Thyroid gland (tissue), 4 donors: ENCODE data around the gene TNFSF15.

Experiments
- CTCF ChIP-seq, 6 experiments: fragments of 200-600 bp in 3 of 6; fragments of 450-650 bp in 3 of 6; sonication (generic) in 3 of 6; IDR thresholded peaks; one replicate each; pipeline ENCODE4 v1.5.1; 2016 to 2019; ENCODE audit warnings: antibody characterized with exemption in 6 of 6, mild to moderate bottlenecking in 2 of 6, inconsistent platforms in 1 of 6, moderate library complexity in 1 of 6
- POLR2A ChIP-seq, 2 donors: fragments of 450-650 bp; IDR thresholded peaks; one replicate each; pipeline ENCODE4 v1.6.1; 2017; ENCODE audit warnings: antibody characterized with exemption in 2 of 2, mild to moderate bottlenecking in 2 of 2, moderate library complexity in 1 of 2

- TF ChIP-seq CTCF (IDR thresholded peaks at IDR 0.05) (no peak), POLR2A (IDR thresholded peaks at IDR 0.05) (no peak)
These were observed 24.0 kb upstream of the TNFSF15 start for GRCh38 chr9:114829574-114830440.
